GM12875 (cell line): ENCODE results near the gene EIF3A.

Source experiments
- H3K4me3 ChIP-seq: one replicate; pipeline ENCODE4 v1.5.1; 2011; ENCODE audit warnings: low read depth, low read length, control low read depth
- CTCF ChIP-seq: IDR thresholded peaks from 2 replicates; pipeline ENCODE4 v1.5.1; 2011; ENCODE audit warnings: low read depth, mild to moderate bottlenecking, control low read depth, inconsistent platforms, low read length, moderate library complexity, borderline replicate concordance; ENCODE audit not compliant: insufficient read depth

EIF3A gene

GRCh38 chr10:118997379-118997778 lies 83.2 kb downstream of the EIF3A start:
- no peak for TF ChIP-seq CTCF
- H3K4me3 ChIP-seq = no peak overlapping the region

- no peak for TF ChIP-seq CTCF
- no peak overlapping the region for H3K4me3 ChIP-seq
These were observed 84.9 kb downstream of the EIF3A start for GRCh38 chr10:118995739-118996138.

GRCh38 chr10:118994321-118994720 lies 86.3 kb downstream of the EIF3A start:
- H3K4me3 ChIP-seq = no peak overlapping the region

GRCh38 chr10:118993214-118993613 lies 87.4 kb downstream of the EIF3A start:
- no peak overlapping the region for H3K4me3 ChIP-seq
- no peak for TF ChIP-seq CTCF

More at GRCh38 chr10:118994321-118994720, 86.3 kb downstream of the EIF3A start:
- no peak for TF ChIP-seq CTCF

GRCh38 chr10:118992496-118992895 lies 88.1 kb downstream of the EIF3A start:
- TF ChIP-seq CTCF = no peak
- H3K4me3 ChIP-seq = no peak overlapping the region

- no peak for TF ChIP-seq CTCF
- H3K4me3 ChIP-seq = no peak overlapping the region
These were observed 90.3 kb downstream of the EIF3A start for GRCh38 chr10:118990326-118990725.

- H3K4me3 ChIP-seq = no peak overlapping the region
- no peak for TF ChIP-seq CTCF
These were observed 93.5 kb downstream of the EIF3A start for GRCh38 chr10:118986815-118987790.
